AG10803 (cell line): ENCODE data around the gene SMARCD2.
A peak's percentile ranks its signal among the peaks of the same experiment; 100 is the strongest.
"Not testable (repeated sequence)": the region's sequence is repeated elsewhere in the genome, so short reads cannot be mapped to it uniquely, and the experiment has no call there.

ENCODE experiments used
- DNase-seq: peaks from one replicate; pipeline ENCODE4 v3.0.0; 2010; ENCODE audit warnings: low read depth
- H3K4me3 ChIP-seq: 2 replicates; pipeline ENCODE4 v1.5.1; 2011; ENCODE audit warnings: mild to moderate bottlenecking, low read length, control low read depth
- TF ChIP-seq, protein P1 (sequence below): conservative IDR thresholded peaks from 2 replicates; pipeline ENCODE4 v1.5.1; 2011; ENCODE audit warnings: mild to moderate bottlenecking, low read length, control low read depth, inconsistent platforms

SMARCD2 gene

DNA sequence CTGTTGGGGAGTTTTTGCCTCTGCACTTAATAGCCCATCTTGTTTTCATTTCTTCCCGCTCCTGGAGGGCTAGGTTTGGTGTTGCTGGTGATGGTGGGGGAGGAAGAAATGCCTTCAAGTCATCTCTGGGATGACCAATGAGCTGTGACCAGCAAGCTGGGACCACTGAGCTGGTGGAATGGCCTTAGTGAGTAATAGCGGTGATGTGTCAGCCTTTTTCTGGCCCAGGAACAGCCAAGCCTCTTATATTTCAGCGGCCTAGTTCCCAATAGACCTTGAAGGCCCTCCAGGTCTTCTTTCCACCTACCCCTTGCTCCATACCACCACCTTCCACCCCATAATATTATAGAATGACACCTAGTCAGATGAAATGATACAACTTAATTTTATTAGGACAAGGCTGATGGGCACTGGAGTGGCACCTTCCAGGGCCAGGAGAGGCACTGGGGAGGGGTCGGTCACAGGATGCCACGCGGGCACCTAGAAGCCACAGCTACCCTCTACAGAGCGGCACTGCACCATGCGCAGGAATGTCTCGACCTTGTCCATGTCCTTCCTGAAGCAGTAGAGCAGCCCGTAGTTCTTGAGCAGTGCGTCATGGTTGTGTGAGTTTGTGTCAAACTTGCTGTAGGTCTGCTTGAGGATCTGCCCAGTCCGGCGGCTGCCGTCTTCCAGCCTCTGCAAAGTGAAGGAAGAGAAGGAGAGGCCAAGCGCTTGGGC, 29.3 kb upstream of the SMARCD2 start:
- DNase-seq, result not testable (repeated sequence)

DNA sequence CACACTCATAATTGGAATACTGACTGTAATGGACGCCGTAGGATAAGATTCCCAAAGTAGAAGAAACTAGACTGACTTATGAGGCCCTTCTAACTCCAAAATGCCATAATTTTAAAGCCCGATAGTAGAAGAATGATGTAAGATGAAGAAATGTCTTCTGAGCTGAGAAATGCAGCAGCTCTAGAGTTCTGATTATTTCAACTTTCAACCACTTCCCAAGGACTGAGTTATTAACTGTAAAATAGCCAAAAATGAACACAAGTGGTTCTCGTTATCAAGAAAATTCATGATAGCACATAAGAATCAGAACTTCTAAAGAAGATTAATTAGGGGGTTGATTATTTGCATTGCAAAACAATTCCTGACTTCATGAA, 27.8 kb upstream of the SMARCD2 start:
- H3K4me3 ChIP-seq, result not testable (repeated sequence)
- DNase-seq, result peak; percentile 65

More for the DNA sequence above, 29.3 kb upstream of the SMARCD2 start:
- not testable (repeated sequence) for H3K4me3 ChIP-seq

DNA sequence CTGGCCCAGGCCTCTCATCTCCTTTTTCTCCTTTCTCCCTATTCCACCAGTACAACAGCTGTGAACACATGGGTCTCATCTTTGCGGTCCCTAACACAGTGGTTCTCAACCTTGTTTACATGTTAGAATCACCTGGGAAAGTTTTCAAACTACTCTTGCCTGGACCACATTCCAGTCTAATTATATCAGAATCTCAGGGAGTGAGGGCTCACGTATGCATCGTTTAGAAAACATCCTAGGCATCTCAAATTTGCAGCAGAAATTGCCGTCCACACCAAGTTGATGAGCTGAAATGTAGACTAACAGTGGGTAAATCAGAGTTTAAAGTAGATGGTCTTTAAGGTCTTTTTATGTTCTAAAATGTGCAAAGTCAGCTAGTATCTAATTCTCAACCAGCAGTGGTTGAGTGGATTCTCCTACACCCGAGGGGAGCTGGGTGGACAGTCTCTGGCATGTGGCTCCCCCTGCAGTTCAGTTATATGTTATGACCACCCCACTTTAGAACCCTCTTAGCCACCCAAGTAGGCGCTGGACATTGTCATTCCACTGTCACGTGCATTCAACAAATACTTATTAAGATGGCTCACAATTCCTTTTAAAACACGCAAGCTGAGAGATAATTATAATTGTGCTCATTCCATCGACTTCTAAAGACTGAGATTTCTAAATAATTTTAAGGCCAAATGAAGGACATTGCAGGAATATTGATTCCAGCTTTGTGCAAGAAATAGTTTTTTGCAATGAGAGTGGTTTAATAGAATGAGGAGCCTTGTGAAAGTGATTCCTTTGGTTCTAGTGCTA, 27.2 kb upstream of the SMARCD2 start:
- H3K4me3 ChIP-seq, result not testable (repeated sequence)
- TF ChIP-seq, protein P1, sequence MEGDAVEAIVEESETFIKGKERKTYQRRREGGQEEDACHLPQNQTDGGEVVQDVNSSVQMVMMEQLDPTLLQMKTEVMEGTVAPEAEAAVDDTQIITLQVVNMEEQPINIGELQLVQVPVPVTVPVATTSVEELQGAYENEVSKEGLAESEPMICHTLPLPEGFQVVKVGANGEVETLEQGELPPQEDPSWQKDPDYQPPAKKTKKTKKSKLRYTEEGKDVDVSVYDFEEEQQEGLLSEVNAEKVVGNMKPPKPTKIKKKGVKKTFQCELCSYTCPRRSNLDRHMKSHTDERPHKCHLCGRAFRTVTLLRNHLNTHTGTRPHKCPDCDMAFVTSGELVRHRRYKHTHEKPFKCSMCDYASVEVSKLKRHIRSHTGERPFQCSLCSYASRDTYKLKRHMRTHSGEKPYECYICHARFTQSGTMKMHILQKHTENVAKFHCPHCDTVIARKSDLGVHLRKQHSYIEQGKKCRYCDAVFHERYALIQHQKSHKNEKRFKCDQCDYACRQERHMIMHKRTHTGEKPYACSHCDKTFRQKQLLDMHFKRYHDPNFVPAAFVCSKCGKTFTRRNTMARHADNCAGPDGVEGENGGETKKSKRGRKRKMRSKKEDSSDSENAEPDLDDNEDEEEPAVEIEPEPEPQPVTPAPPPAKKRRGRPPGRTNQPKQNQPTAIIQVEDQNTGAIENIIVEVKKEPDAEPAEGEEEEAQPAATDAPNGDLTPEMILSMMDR, result peak; percentile 29
- DNase-seq, result peak; percentile 69

DNA sequence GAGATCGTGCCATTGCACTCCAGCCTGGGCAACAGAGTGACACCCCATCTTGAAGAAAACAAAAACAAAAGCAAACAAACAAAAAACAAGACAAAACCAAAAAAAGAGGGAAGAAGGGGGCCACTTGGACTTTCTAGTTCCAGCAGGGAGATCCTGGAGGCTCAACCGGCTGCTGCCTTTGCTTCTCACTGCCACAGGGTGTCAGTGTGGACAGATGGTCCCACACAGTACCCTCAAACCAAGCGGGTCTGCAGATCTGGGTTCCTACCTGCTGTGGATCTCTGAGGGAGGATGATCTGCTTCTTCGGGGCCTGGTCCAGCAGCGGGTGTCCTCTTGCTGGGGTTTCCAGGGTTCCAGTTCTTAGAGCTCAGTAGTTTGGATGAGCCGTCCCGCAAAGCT, 24.1 kb upstream of the SMARCD2 start:
- TF ChIP-seq, protein P1, result peak; percentile 24; the same call in 1 of the 2 replicates
- not testable (repeated sequence) for DNase-seq, H3K4me3 ChIP-seq

DNA sequence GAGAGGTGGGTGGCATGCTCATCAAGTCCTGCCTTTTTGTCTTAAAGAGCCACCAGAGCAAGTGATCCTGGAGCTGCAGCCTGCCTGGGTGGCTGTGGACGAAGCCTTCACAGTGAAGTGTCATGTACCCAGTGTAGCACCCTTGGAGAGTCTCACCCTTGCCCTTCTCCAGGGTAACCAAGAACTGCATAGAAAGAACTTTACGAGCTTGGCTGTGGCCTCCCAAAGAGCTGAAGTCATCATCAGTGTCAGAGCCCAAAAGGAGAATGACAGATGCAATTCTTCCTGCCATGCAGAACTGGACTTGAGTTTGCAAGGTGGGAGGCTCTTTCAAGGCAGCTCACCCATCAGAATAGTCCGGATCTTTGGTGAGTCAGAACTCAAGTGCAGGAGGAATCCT, 16.8 kb upstream of the SMARCD2 start:
- no peak overlapping the region for H3K4me3 ChIP-seq
- no peak for DNase-seq
- TF ChIP-seq, protein P1, result no peak

DNA sequence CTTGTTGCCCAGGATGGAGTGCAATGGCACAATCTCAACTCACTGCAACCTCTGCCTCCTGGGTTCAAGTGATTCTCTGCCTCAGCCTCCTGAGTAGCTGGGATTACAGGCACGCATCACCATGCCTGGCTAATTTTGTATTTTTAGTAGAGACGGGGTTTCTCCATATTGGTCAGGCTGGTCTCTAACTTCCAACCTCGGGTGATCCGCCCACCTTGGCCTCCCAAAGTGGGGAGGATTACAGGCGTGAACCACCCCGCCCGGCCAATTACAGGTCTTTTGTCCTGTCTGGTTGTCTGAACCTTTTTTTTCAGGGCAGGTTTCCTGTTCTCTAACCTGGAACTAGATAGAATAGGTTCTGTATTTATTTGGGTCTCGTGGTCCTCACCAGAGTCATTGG, 13.9 kb upstream of the SMARCD2 start:
- DNase-seq, result not testable (repeated sequence)

DNA sequence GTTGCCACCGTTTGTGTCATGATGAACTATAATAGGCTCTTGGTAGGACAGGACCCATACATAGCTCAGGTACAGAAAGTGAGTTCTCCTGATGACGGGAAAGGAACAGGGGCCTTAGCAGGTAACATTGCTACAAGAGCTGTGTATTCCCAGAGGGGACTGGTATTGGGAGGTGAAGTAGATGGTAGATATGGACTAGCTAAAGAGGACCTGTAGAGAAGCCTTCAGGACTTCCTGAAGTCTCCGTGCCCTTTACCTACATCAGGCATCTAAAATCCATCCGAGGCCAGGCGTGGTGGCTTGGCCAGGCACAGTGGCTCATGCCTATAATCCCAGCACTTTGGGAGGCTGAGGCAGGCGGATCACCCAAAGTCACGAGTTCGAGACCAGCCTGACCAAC, 12.7 kb upstream of the SMARCD2 start:
- no peak for DNase-seq
- no peak overlapping the region for H3K4me3 ChIP-seq
- TF ChIP-seq, protein P1, result no peak

More for the DNA sequence above, 13.9 kb upstream of the SMARCD2 start:
- not testable (repeated sequence) for H3K4me3 ChIP-seq

DNA sequence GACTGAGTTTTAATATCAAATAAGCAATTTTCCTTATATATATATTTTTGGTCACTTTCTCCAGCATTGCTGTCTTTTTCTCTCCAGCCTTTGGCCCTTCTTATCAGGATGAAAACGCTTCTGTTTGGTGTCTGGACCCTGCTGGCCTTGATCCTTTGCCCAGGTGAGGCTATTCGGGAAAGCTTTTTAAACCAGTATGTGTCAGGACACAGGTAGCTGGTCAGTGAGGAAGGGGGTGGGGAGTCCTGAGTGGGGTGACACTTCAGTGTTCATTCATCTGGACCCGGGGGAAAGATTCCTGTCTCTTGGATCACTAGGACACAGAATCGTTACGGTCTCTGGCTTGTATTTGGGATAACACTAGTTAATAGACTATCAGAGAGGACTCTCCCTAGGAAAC, 12.2 kb upstream of the SMARCD2 start:
- TF ChIP-seq, protein P1, result no peak
- no peak overlapping the region for H3K4me3 ChIP-seq
- DNase-seq, result no peak
